Stomach (tissue), 4 donors: ENCODE data around the gene NOVA2.

ENCODE experiments used
- POLR2A ChIP-seq, 4 donors: fragments of 450-650 bp; IDR thresholded peaks; one replicate each; pipeline ENCODE4 v1.6.1; 2016; ENCODE audit warnings: antibody characterized with exemption in 4 of 4, control low read depth in 2 of 4, mild to moderate bottlenecking in 1 of 4, moderate library complexity in 1 of 4
- TF ChIP-seq, protein P1 (sequence below), 7 experiments: fragments of 450-650 bp in 4 of 7; fragments of 200-600 bp in 3 of 7; sonication (generic) in 3 of 7; IDR thresholded peaks; one replicate each; pipeline ENCODE4 v1.5.1; 2016 to 2019; ENCODE audit warnings: antibody characterized with exemption in 7 of 7, control low read depth in 2 of 7, mild to moderate bottlenecking in 1 of 7

DNA sequence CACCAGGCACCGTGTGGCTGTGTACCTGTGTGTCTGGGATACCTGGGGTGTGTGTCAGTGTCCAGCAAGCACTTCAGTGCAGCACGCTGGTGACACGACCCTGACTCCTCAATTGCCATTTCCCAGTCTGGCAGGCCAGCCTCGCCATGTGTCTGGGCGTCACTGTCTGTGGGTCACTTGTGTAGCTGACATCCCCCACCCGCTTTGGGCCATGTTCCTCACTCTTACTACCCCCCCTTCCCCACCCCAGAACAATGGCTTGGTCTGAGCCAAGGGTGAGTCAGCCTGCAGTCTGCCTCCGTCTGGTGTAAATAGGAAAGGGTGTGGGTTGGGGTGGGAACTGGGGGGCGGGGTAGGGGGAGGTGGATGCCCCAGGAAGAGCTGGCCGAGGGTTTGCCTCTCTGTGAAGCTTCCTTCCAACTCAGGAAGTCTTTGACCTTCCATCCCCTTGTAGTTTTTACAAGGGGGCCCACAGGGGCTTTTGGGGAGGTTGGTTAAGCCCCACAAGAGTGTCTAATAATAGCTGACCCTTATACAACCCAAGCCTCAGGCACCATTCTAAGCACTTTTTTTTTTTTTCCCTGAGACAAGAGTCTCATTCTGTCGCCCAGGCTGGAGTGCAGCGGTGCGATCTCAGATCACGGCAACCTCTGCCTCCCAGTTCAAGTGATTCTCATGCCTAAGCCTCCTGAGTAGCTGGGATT lies 17.6 kb downstream of the NOVA2 start:
- TF ChIP-seq, protein P1, sequence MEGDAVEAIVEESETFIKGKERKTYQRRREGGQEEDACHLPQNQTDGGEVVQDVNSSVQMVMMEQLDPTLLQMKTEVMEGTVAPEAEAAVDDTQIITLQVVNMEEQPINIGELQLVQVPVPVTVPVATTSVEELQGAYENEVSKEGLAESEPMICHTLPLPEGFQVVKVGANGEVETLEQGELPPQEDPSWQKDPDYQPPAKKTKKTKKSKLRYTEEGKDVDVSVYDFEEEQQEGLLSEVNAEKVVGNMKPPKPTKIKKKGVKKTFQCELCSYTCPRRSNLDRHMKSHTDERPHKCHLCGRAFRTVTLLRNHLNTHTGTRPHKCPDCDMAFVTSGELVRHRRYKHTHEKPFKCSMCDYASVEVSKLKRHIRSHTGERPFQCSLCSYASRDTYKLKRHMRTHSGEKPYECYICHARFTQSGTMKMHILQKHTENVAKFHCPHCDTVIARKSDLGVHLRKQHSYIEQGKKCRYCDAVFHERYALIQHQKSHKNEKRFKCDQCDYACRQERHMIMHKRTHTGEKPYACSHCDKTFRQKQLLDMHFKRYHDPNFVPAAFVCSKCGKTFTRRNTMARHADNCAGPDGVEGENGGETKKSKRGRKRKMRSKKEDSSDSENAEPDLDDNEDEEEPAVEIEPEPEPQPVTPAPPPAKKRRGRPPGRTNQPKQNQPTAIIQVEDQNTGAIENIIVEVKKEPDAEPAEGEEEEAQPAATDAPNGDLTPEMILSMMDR (IDR thresholded peaks at IDR 0.05), result no peak
- TF ChIP-seq POLR2A (IDR thresholded peaks at IDR 0.05), result no peak
